Prostate gland (tissue), 2 donors: ENCODE results near the gene KDM4F. TPM values are rescaled to one million over a fixed set of nuclear protein-coding genes. Genes with fewer than 3 reads are reported as not detected.

Experiments used
- DNase-seq: peaks from one replicate; pipeline ENCODE4 v3.0.0-alpha.2; 2019; ENCODE audit warnings: low spot score
- H3K27ac ChIP-seq, 2 donors: fragments of 200-600 bp; sonication (generic); 2 replicates each; pipeline ENCODE4 v1.5.1; 2017 to 2019
- H3K27me3 ChIP-seq: fragments of 200-600 bp; sonication (generic); replicated peaks from 2 replicates; pipeline ENCODE4 v1.5.1; 2019; ENCODE audit not compliant: insufficient read depth
- H3K36me3 ChIP-seq, 2 donors: fragments of 200-600 bp; sonication (generic); 1 replicate in 1 of 2; 2 replicates in 1 of 2; pipeline versions ENCODE4 v1.5.1 to v1.8.1; 2017 to 2019
- H3K4me1 ChIP-seq: fragments of 200-600 bp; sonication (generic); replicated peaks from 2 replicates; pipeline ENCODE4 v1.5.1; 2019
- H3K4me3 ChIP-seq, 2 donors: fragments of 200-600 bp; sonication (generic); 2 replicates each; pipeline ENCODE4 v1.5.1; 2017 to 2019
- H3K9me3 ChIP-seq: fragments of 200-600 bp; sonication (generic); 2 replicates; pipeline ENCODE4 v1.5.1; 2017
- POLR2A ChIP-seq: fragments of 450-650 bp; IDR thresholded peaks from one replicate; pipeline ENCODE4 v1.6.1; 2016; ENCODE audit warnings: antibody characterized with exemption, mild to moderate bottlenecking
- POLR2AphosphoS5 ChIP-seq: sonication (generic); formaldehyde crosslinking; IDR thresholded peaks from one replicate; pipeline ENCODE4 v1.6.1; 2017; ENCODE audit warnings: antibody characterized with exemption
- WGBS: methylation state at CpG from one replicate; pipeline ENCODE4 v1.1.5; 2018; 5-methylcytosine and 5-hydroxymethylcytosine counted together
- intact Hi-C: fragments of 100-400 bp; cut with DNase I; formaldehyde crosslinking; loops from one replicate; pipeline ENCODE4 v1.14.2; 2022
- total RNA-seq, 2 donors: library from RNA; depleted of rRNA; stranded (reverse); fragments of >200 nt; gene quantifications; one replicate each; pipeline ENCODE4 v1.1.0, GENCODE V29; 2016
- TF ChIP-seq, protein P1 (sequence below), 4 experiments: fragments of 200-600 bp in 2 of 4; fragments of 450-650 bp in 2 of 4; sonication (generic) in 2 of 4; IDR thresholded peaks; 1 replicate in 3 of 4; 2 replicates in 1 of 4; pipeline ENCODE4 v1.5.1; 2016 to 2019; ENCODE audit warnings: antibody characterized with exemption in 4 of 4, mild to moderate bottlenecking in 2 of 4, moderate library complexity in 2 of 4

Gene KDM4F
- total RNA-seq, 2 donors from 2014 or later = not detected

DNA sequence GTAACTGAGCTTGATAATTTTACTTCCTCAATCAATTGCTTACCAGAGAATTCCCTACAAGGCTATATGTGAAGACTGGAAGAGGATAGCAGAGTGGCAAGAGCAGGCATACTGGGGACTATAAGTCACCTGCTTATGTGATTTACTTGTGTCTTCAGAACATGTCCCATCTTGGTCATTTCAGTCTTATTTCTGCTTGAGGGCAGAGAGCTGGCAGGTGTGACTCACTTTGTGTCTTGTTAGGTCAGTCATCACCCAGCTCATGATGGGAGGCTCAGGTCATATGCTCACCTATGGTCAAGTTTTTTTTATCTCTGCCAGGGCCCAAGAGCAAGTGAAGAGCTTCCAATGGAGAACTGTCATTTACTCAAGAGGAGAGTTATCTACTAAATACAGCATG, 23.7 kb downstream of the KDM4F start:
- intact Hi-C loops = loop anchor here (10.0 kb wide), 1 partner anchor 692 kb away; no protein-coding TSS in a partner anchor
- no peak for DNase-seq

DNA sequence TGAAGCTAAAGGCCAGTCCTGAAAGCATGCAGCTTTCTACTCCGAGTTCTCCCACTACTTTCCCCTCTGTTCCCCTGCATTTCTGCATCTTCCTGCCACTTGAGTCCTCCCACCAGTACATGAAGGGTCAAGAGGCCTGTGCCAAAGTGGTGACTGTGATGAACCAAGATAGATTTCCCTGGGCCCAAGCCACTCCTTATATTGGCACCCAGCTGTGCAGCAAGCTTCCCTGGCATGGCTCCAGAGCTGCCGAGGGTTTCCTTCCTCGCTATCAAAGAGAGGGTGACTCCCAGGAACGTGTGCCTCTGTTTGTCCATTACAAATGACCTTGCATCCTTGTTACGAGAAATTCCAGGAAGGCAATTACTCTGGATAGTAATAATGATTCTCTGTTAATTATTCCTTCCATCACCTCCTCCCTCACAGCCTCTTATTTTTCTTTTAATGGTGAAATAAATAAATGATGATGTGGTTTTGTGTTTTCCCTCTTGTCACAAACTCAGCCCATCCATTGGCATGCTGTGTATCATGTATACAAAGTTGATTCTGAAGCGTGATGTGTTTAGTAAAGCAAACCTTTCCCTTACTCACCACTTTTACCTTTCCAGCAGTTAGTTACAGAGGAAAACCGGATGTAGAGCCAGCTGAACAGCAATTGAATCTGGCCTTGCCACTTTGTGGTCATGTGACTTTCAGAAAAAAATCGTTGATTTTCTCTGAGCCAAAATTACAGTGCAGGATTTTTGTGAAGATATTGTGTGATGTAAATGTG, 25.8 kb downstream of the KDM4F start:
- Histone ChIP-seq H3K4me1 (peaks cover 12% of the 10 kb centered on the region), H3K36me3 (no peaks in the 10 kb centered on the region), H3K9me3 (no peaks in the 10 kb centered on the region), H3K4me3 (no peak overlapping the region), H3K27ac (peak overlapping the region; percentile 42 to 70), H3K27me3 (no peaks in the 10 kb centered on the region)
- DNase-seq = no peak
- intact Hi-C loops = loop anchor here (10.0 kb wide), 1 partner anchor 690 kb away; no protein-coding TSS in a partner anchor
- TF ChIP-seq, protein P1, sequence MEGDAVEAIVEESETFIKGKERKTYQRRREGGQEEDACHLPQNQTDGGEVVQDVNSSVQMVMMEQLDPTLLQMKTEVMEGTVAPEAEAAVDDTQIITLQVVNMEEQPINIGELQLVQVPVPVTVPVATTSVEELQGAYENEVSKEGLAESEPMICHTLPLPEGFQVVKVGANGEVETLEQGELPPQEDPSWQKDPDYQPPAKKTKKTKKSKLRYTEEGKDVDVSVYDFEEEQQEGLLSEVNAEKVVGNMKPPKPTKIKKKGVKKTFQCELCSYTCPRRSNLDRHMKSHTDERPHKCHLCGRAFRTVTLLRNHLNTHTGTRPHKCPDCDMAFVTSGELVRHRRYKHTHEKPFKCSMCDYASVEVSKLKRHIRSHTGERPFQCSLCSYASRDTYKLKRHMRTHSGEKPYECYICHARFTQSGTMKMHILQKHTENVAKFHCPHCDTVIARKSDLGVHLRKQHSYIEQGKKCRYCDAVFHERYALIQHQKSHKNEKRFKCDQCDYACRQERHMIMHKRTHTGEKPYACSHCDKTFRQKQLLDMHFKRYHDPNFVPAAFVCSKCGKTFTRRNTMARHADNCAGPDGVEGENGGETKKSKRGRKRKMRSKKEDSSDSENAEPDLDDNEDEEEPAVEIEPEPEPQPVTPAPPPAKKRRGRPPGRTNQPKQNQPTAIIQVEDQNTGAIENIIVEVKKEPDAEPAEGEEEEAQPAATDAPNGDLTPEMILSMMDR (IDR thresholded peaks at IDR 0.05) = no peak
- TF ChIP-seq POLR2AphosphoS5 = peak; percentile 70
- 28% methylated on average over 8 of the region's 8 CpGs for WGBS

More for the DNA sequence above, 23.7 kb downstream of the KDM4F start:
- no peak overlapping the region for H3K27ac ChIP-seq
- H3K27me3 ChIP-seq = no peaks in the 10 kb centered on the region
- H3K9me3 ChIP-seq = no peaks in the 10 kb centered on the region
- peaks cover 12% of the 10 kb centered on the region for H3K4me1 ChIP-seq
- no peak for TF ChIP-seq POLR2AphosphoS5
- no peak for TF ChIP-seq POLR2A
- TF ChIP-seq, protein P1 (IDR thresholded peaks at IDR 0.05) = no peak
- H3K36me3 ChIP-seq = no peaks in the 10 kb centered on the region
- no peak overlapping the region for H3K4me3 ChIP-seq

DNA sequence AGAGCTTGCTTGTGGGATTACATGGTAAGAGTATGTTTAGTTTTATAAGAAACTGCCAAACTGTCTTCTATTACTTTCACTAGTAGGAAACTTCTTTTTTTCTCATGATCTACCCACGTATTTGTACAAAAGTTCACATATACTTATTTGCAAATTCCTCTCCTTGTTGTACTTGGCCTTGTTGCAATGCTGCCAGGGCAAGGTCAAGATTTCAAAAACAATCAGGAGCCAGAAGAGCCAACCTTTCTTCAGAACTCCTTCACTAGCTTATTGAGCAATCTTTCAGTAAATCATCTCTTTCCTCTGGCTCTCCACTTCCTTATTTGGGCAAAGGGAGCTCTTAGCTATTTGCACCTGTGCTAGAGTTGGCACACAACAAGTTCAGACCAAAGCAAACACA, 27.2 kb downstream of the KDM4F start:
- no peaks in the 10 kb centered on the region for H3K9me3 ChIP-seq
- H3K27ac ChIP-seq = peak overlapping the region; percentile 42 to 70
- DNase-seq = peak; percentile 54
- WGBS = 0% methylated on average over 1 of the region's 1 CpG
- intact Hi-C loops = loop anchor here (10.0 kb wide), 1 partner anchor 688 kb away; no protein-coding TSS in a partner anchor
- no peak overlapping the region for H3K4me3 ChIP-seq
- TF ChIP-seq POLR2AphosphoS5 = peak; percentile 91
- TF ChIP-seq POLR2A = no peak
- H3K4me1 ChIP-seq = peaks cover 12% of the 10 kb centered on the region
- no peaks in the 10 kb centered on the region for H3K27me3 ChIP-seq
- no peaks in the 10 kb centered on the region for H3K36me3 ChIP-seq

DNA sequence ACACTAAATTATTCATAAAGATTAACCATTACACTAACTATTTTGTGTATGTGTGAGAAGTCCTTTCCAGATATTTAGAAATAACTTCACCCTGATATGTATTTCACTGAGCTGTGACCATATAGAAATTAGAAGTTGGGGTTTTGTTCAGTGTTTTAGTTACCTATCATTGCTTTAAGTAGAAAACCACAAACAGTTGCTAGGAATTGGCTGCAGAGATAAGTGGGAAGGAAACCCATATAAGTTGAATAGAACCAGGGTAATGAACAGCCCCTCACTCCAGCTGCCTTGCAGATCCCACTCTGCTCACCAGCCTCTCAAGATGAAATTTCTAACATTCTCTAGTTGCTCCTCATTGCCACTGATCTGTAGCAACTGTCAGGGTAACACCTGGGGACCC, 27.8 kb downstream of the KDM4F start:
- TF ChIP-seq, protein P1 (IDR thresholded peaks at IDR 0.05) = no peak
- TF ChIP-seq POLR2AphosphoS5 (no peak), POLR2A (no peak)
- Histone ChIP-seq H3K4me3 (no peak overlapping the region), H3K9me3 (no peaks in the 10 kb centered on the region), H3K36me3 (no peaks in the 10 kb centered on the region), H3K27ac (peak overlapping the region in 1 of 2 donors; percentile 70), H3K27me3 (no peaks in the 10 kb centered on the region), H3K4me1 (peaks cover 12% of the 10 kb centered on the region)
- no peak for DNase-seq
- intact Hi-C loops = loop anchor here (10.0 kb wide), 1 partner anchor 688 kb away; no protein-coding TSS in a partner anchor

DNA sequence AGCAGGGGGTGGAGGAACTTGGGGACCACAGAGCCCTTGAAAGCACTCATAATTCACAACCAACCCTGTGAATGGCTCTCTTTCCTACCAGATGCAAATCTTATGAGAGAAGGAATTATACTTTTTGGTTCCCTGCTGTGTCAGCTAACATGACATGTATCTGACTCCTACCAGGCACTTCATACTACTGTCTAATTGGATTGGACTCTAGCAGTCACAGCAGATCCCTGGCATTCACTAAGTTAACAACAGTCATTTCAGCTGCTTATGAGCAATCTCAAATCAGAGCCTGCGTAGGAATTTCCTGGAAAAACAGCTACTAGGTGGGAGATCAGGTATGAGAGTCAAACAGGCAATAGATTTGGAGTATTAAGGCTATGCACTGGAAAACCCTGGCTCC, 29.3 kb downstream of the KDM4F start:
- TF ChIP-seq POLR2A (no peak), POLR2AphosphoS5 (no peak)
- TF ChIP-seq, protein P1 (IDR thresholded peaks at IDR 0.05) = no peak
- intact Hi-C loops = loop anchor here (10.0 kb wide), 1 partner anchor 686 kb away; no protein-coding TSS in a partner anchor
- Histone ChIP-seq H3K9me3 (no peaks in the 10 kb centered on the region), H3K27me3 (no peaks in the 10 kb centered on the region), H3K27ac (no peak overlapping the region), H3K4me1 (peaks cover 12% of the 10 kb centered on the region), H3K4me3 (no peak overlapping the region), H3K36me3 (no peaks in the 10 kb centered on the region)
- DNase-seq = no peak
- WGBS = 91% methylated on average over 1 of the region's 1 CpG
